Activated naive CD8-positive, alpha-beta T cell treated with anti-CD3 and anti-CD28 coated beads for 36 hours (primary cell): ENCODE measurements around the gene EYA4. TPM values are rescaled to one million over a fixed set of nuclear protein-coding genes. Genes with fewer than 3 reads are reported as not detected.

ENCODE experiments used
- DNase-seq: peaks from one replicate; pipeline ENCODE4 v3.0.0; 2021
- H3K27ac Mint-ChIP-seq: one replicate; pipeline ENCODE4 v1.8.0; 2022; ENCODE audit warnings: mild to moderate bottlenecking, moderate library complexity, mixed read lengths
- H3K27me3 Mint-ChIP-seq: one replicate; pipeline ENCODE4 v1.8.0; 2022; ENCODE audit warnings: mild to moderate bottlenecking, mixed read lengths
- H3K36me3 Mint-ChIP-seq: one replicate; pipeline ENCODE4 v1.8.0; 2021; ENCODE audit warnings: mild to moderate bottlenecking, mixed read lengths
- H3K4me1 Mint-ChIP-seq: one replicate; pipeline ENCODE4 v1.8.0; 2021; ENCODE audit warnings: mixed read lengths
- H3K4me3 Mint-ChIP-seq: one replicate; pipeline ENCODE4 v1.8.0; 2022; ENCODE audit warnings: mild to moderate bottlenecking, moderate library complexity, mixed read lengths
- H3K9me3 Mint-ChIP-seq: one replicate; pipeline ENCODE4 v1.8.0; 2022; ENCODE audit warnings: mixed read lengths
- total RNA-seq, 2 experiments: library from RNA; stranded (reverse); gene quantifications; one replicate each; pipeline ENCODE4 v1.2.3, GENCODE V29; 2021

Gene EYA4
- total RNA-seq, 2 experiments from 2014 or later, result not detected

DNA sequence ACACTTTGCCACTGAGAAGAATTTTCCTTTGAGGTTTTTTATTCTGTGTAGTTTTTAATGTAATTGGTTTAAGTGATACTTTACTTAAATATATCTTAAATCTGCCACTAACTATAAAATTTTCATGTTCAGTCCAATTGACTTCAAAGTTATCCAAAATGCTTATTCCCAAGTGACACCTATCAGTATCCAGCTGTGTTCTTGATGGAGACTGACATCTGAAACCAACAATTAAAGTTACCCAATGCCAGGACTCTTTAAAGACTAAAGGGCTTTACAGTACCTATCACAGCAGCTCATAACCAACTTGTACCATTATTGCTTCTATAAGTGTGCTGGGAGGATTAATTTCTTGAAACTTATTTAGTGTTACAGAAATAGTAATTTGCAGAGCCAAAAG is 13.8 kb upstream of the EYA4 start:
- H3K27ac Mint-ChIP-seq, result no peak overlapping the region
- H3K4me3 Mint-ChIP-seq, result no peak overlapping the region
- no peak for DNase-seq
- no peaks in the 10 kb centered on the region for H3K9me3 Mint-ChIP-seq
- no peaks in the 10 kb centered on the region for H3K4me1 Mint-ChIP-seq
- H3K27me3 Mint-ChIP-seq, result peaks cover 7% of the 10 kb centered on the region
- H3K36me3 Mint-ChIP-seq, result no peaks in the 10 kb centered on the region

- no peak for DNase-seq
- no peaks in the 10 kb centered on the region for H3K4me1 Mint-ChIP-seq
- no peak overlapping the region for H3K27ac Mint-ChIP-seq
- H3K4me3 Mint-ChIP-seq, result no peak overlapping the region
- H3K9me3 Mint-ChIP-seq, result no peaks in the 10 kb centered on the region
- H3K36me3 Mint-ChIP-seq, result no peaks in the 10 kb centered on the region
- H3K27me3 Mint-ChIP-seq, result peaks cover 10% of the 10 kb centered on the region
These were observed 11.1 kb upstream of the EYA4 start for GRCh38 chr6:133230052-133230451.

DNA sequence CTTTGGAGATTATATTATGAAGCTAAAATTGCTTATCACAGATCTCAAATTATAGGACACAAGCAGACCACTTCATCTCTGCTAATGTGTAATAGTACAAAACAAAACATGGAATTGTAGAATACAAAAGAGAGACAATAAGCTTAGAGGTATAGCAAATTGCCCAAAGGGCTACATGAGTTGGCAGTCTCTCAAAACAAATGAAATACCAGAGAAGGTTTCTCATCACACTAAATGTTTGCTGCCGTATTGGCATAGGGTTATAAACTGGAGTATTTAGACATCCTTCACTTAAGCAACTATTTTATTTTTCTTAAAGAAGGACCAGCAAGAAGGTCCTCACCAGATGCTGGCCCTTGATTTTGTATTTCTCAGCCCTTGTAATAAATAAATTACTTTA is 5.9 kb upstream of the EYA4 start:
- Mint-ChIP-seq H3K27ac (no peak overlapping the region), H3K4me1 (no peaks in the 10 kb centered on the region), H3K9me3 (no peaks in the 10 kb centered on the region), H3K36me3 (no peaks in the 10 kb centered on the region), H3K4me3 (no peak overlapping the region), H3K27me3 (peaks cover 29% of the 10 kb centered on the region)
- DNase-seq, result no peak

DNA sequence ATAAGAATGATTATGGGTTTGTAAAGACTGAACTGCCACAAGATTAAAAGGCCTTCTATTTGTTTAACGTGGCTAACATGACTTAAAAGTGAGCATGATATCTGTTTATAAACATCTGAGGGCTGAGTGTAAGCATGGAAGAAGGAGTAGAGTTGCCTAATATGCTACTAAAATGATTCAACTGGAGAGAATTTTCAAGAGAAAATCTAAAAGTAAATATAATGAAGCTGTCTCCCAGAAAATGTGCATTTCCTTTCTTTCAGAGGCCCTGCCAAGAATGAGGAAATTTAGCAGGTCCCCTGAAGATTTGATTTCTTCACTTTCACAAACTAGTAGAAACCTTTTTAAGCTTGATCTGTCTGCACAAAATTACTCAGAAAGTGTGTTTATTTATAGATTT is 4.2 kb upstream of the EYA4 start:
- Mint-ChIP-seq H3K4me3 (no peak overlapping the region), H3K36me3 (no peaks in the 10 kb centered on the region), H3K4me1 (peaks cover 2% of the 10 kb centered on the region), H3K27me3 (peaks cover 41% of the 10 kb centered on the region), H3K9me3 (no peaks in the 10 kb centered on the region), H3K27ac (no peak overlapping the region)
- DNase-seq, result no peak

DNA sequence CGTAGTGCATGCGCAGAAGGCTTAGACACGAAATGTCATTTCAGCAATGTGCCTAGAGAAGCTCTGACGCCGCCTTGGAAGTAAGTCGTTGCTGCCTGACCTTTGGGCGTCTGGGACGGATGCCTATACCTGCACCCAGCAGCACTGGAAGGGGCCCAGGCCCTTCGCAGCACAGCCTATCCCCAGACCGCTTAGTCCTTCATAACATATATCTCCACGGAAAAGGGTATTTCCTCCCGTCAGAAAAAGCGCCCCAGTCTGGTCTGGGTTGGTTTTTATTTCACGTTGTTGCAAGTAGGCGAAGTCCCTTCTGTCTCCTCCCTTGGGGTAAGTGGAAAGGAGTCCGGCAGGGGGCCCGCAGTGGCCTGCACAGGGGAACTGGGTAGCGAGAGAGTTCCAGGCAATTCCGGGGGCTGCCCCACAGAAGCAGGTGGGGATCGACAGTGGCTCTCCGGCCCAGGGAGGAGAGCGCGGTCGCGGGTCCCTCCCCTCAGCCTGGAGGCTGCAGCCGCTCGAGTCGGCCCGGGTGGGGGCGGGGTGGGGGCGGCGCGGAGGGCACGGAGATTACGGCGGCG is 559 bp upstream of the EYA4 start:
- Mint-ChIP-seq H3K4me1 (peaks cover 9% of the 10 kb centered on the region), H3K36me3 (no peaks in the 10 kb centered on the region), H3K27ac (no peak overlapping the region), H3K4me3 (no peak overlapping the region), H3K27me3 (peaks cover 67% of the 10 kb centered on the region), H3K9me3 (no peaks in the 10 kb centered on the region)
- DNase-seq, result no peak

- no peaks in the 10 kb centered on the region for H3K9me3 Mint-ChIP-seq
- H3K4me3 Mint-ChIP-seq, result peak overlapping the region; percentile 8
- no peak for DNase-seq
- peaks cover 9% of the 10 kb centered on the region for H3K4me1 Mint-ChIP-seq
- H3K27me3 Mint-ChIP-seq, result peaks cover 69% of the 10 kb centered on the region
- no peaks in the 10 kb centered on the region for H3K36me3 Mint-ChIP-seq
- no peak overlapping the region for H3K27ac Mint-ChIP-seq
These were observed 912 bp downstream of the EYA4 start for GRCh38 chr6:133241901-133242636.

- Mint-ChIP-seq H3K27ac (no peak overlapping the region), H3K27me3 (peaks cover 74% of the 10 kb centered on the region), H3K4me3 (no peak overlapping the region), H3K4me1 (peaks cover 9% of the 10 kb centered on the region), H3K9me3 (no peaks in the 10 kb centered on the region), H3K36me3 (no peaks in the 10 kb centered on the region)
- DNase-seq, result no peak
These were observed 1.8 kb downstream of the EYA4 start for GRCh38 chr6:133242637-133243585.

GRCh38 chr6:133243723-133244305 is 2.7 kb downstream of the EYA4 start:
- H3K9me3 Mint-ChIP-seq, result no peaks in the 10 kb centered on the region
- peaks cover 9% of the 10 kb centered on the region for H3K4me1 Mint-ChIP-seq
- no peaks in the 10 kb centered on the region for H3K36me3 Mint-ChIP-seq
- no peak overlapping the region for H3K4me3 Mint-ChIP-seq
- DNase-seq, result no peak
- no peak overlapping the region for H3K27ac Mint-ChIP-seq
- H3K27me3 Mint-ChIP-seq, result peaks cover 75% of the 10 kb centered on the region

- H3K4me3 Mint-ChIP-seq, result no peak overlapping the region
- peaks cover 76% of the 10 kb centered on the region for H3K27me3 Mint-ChIP-seq
- no peaks in the 10 kb centered on the region for H3K36me3 Mint-ChIP-seq
- peaks cover 9% of the 10 kb centered on the region for H3K4me1 Mint-ChIP-seq
- H3K27ac Mint-ChIP-seq, result no peak overlapping the region
- no peak for DNase-seq
- no peaks in the 10 kb centered on the region for H3K9me3 Mint-ChIP-seq
These were observed 3.4 kb downstream of the EYA4 start for GRCh38 chr6:133244519-133244918.

DNA sequence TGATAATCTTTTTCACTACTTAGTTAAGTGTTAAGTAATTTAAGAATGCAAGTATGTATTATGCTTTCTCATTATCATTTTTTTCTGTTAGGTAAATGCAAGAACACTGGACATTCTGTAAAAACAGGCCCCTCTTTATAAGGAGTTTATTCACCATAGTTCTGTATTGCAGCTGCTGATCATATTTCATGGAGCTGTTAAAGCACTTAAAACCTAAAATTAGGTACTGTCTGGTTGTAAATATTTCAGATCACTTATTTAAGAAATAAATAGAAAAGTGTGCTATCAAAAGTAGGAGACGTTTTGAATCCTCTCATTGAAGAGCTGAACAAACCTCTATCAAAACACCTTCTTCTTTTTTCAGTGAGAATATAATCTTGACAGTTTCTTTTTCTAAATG is 3.9 kb downstream of the EYA4 start:
- Mint-ChIP-seq H3K36me3 (no peaks in the 10 kb centered on the region), H3K9me3 (no peaks in the 10 kb centered on the region), H3K4me3 (no peak overlapping the region), H3K27ac (no peak overlapping the region), H3K4me1 (peaks cover 9% of the 10 kb centered on the region), H3K27me3 (peaks cover 76% of the 10 kb centered on the region)
- no peak for DNase-seq

- no peak overlapping the region for H3K4me3 Mint-ChIP-seq
- H3K9me3 Mint-ChIP-seq, result no peaks in the 10 kb centered on the region
- no peaks in the 10 kb centered on the region for H3K36me3 Mint-ChIP-seq
- no peak for DNase-seq
- H3K27me3 Mint-ChIP-seq, result peaks cover 74% of the 10 kb centered on the region
- H3K4me1 Mint-ChIP-seq, result peaks cover 8% of the 10 kb centered on the region
- H3K27ac Mint-ChIP-seq, result no peak overlapping the region
These were observed 4.3 kb downstream of the EYA4 start for GRCh38 chr6:133245422-133245903.

GRCh38 chr6:133247581-133247980 is 6.4 kb downstream of the EYA4 start:
- Mint-ChIP-seq H3K9me3 (no peaks in the 10 kb centered on the region), H3K27me3 (peaks cover 59% of the 10 kb centered on the region), H3K4me1 (peaks cover 3% of the 10 kb centered on the region), H3K27ac (no peak overlapping the region), H3K36me3 (no peaks in the 10 kb centered on the region), H3K4me3 (no peak overlapping the region)
- no peak for DNase-seq

- Mint-ChIP-seq H3K9me3 (no peaks in the 10 kb centered on the region), H3K4me1 (no peaks in the 10 kb centered on the region), H3K27ac (no peak overlapping the region), H3K4me3 (no peak overlapping the region), H3K27me3 (peaks cover 55% of the 10 kb centered on the region), H3K36me3 (no peaks in the 10 kb centered on the region)
- no peak for DNase-seq
These were observed 7.3 kb downstream of the EYA4 start for GRCh38 chr6:133248241-133249001.

GRCh38 chr6:133251688-133252087 is 10.5 kb downstream of the EYA4 start:
- DNase-seq, result no peak
- Mint-ChIP-seq H3K27ac (no peak overlapping the region), H3K27me3 (peaks cover 33% of the 10 kb centered on the region), H3K4me1 (no peaks in the 10 kb centered on the region), H3K9me3 (no peaks in the 10 kb centered on the region), H3K4me3 (no peak overlapping the region), H3K36me3 (no peaks in the 10 kb centered on the region)
